Testis (tissue), 3 donors: Measurements from ENCODE around the gene HMSD. TPM values are rescaled to one million over a fixed set of nuclear protein-coding genes. Genes with fewer than 3 reads are reported as not detected.

Source experiments
- DNase-seq: peaks from one replicate; pipeline ENCODE4 v3.0.0-alpha.2; 2019
- H3K27ac ChIP-seq, 2 donors: fragments of 200-600 bp; sonication (generic); one replicate each; pipeline ENCODE4 v1.5.1; 2019
- H3K27me3 ChIP-seq: fragments of 200-600 bp; sonication (generic); one replicate; pipeline ENCODE4 v1.5.1; 2019
- H3K36me3 ChIP-seq: fragments of 200-600 bp; sonication (generic); one replicate; pipeline ENCODE4 v1.5.1; 2017; ENCODE audit warnings: low read depth; ENCODE audit errors: missing control alignments
- H3K4me1 ChIP-seq: fragments of 200-600 bp; sonication (generic); one replicate; pipeline ENCODE4 v1.5.1; 2019
- H3K4me3 ChIP-seq, 2 donors: fragments of 200-600 bp; sonication (generic); one replicate each; pipeline ENCODE4 v1.5.1; 2017 to 2019
- H3K9me3 ChIP-seq: fragments of 200-600 bp; sonication (generic); one replicate; pipeline ENCODE4 v1.5.1; 2017
- POLR2A ChIP-seq: fragments of 450-650 bp; IDR thresholded peaks from one replicate; pipeline ENCODE4 v1.6.1; 2017; ENCODE audit warnings: antibody characterized with exemption, mild to moderate bottlenecking, moderate library complexity
- WGBS, 2 donors: methylation state at CpG; one replicate each; pipeline ENCODE4 v1.1.5; 2018; 5-methylcytosine and 5-hydroxymethylcytosine counted together
- intact Hi-C: fragments of 100-400 bp; cut with DNase I; formaldehyde crosslinking; loops from one replicate; pipeline ENCODE4 v1.15.1; 2023; ENCODE audit warnings: low total_unique reads
- polyA plus RNA-seq: library from polyadenylated mRNA; stranded (reverse); fragments of 350-450 nt; fragmentation: Illumina TruSeq; extraction: RNeasy Lipid Tissue Mini Kit (QIAGEN cat#74804); gene quantifications from one replicate; pipeline ENCODE4 v1.2.3, GENCODE V29; 2014; ENCODE audit warnings: low read depth, low replicate concordance; ENCODE audit not compliant: insufficient read depth
- total RNA-seq, 2 donors: library from RNA; depleted of rRNA; stranded (reverse); fragments of >200 nt; gene quantifications; one replicate each; pipeline ENCODE4 v1.2.3, GENCODE V29; 2016
- TF ChIP-seq, protein P1 (sequence below), 3 experiments: fragments of 450-650 bp in 2 of 3; fragments of 200-600 bp in 1 of 3; sonication (generic) in 1 of 3; IDR thresholded peaks; one replicate each; pipeline ENCODE4 v1.5.1; 2016 to 2019; ENCODE audit warnings: antibody characterized with exemption in 3 of 3, mild to moderate bottlenecking in 2 of 3, moderate library complexity in 1 of 3

HMSD gene
- total and polyA plus RNA-seq, 3 donors from 2014 or later: 0.19 to 0.53 (median 0.39) TPM

DNA sequence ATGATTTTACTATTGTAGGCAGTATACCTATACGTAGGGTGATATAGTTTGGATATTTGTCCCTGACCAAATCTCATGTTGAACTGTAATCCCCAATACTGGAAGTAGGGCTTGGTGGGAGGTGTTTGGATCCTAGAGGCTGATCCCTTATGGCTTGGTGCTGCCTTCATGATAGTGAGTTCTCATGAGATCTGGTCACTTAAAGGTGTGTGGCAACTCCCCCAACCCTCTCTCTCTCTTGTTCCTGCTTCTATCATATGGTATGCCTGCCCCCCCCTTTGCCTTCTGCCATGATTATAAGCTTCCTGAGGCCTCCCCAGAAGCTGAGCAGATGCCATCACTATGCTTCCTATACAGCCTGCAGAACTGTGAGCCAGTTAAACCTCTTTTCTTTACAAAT lies 43.0 kb upstream of the HMSD start:
- 83 to 94% methylated on average over 1 of the region's 1 CpG for WGBS, 2 donors
- Histone ChIP-seq H3K27me3 (no peaks in the 10 kb centered on the region), H3K27ac (no peak overlapping the region), H3K9me3 (no peaks in the 10 kb centered on the region), H3K36me3 (no peaks in the 10 kb centered on the region), H3K4me1 (no peaks in the 10 kb centered on the region), H3K4me3 (no peak overlapping the region)
- intact Hi-C loops: no loop called here
- TF ChIP-seq POLR2A: no peak
- TF ChIP-seq, protein P1, sequence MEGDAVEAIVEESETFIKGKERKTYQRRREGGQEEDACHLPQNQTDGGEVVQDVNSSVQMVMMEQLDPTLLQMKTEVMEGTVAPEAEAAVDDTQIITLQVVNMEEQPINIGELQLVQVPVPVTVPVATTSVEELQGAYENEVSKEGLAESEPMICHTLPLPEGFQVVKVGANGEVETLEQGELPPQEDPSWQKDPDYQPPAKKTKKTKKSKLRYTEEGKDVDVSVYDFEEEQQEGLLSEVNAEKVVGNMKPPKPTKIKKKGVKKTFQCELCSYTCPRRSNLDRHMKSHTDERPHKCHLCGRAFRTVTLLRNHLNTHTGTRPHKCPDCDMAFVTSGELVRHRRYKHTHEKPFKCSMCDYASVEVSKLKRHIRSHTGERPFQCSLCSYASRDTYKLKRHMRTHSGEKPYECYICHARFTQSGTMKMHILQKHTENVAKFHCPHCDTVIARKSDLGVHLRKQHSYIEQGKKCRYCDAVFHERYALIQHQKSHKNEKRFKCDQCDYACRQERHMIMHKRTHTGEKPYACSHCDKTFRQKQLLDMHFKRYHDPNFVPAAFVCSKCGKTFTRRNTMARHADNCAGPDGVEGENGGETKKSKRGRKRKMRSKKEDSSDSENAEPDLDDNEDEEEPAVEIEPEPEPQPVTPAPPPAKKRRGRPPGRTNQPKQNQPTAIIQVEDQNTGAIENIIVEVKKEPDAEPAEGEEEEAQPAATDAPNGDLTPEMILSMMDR (IDR thresholded peaks at IDR 0.05): no peak
- DNase-seq: no peak

DNA sequence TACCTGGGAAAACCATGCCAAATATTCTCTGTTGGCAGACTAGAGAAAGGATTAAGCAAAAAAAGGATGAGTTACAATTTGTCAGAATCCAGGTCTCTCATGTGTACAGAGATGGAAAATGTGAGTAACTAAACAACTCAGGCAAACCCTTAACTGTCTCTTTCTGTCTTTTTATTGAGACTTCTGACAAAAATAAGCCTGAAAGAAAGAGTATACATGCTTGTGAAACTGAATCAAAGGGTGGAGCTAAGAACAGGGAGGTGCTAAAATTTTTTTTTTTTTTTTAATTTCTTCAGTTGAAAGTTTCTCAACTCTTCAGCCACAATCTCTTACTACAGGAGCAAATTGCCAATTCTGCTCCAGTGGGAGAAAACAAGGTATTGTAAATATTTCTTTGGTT lies 41.4 kb upstream of the HMSD start, which contains the start of gene SERPINB10:
SERPINB10 (plus strand) TSS at position 295 of the 400 bp plus-strand sequence. CDS start 7,553 bp downstream, outside the sequence.
- Histone ChIP-seq H3K4me1 (no peaks in the 10 kb centered on the region), H3K36me3 (no peaks in the 10 kb centered on the region), H3K27ac (no peak within 1 kb of the TSS), H3K4me3 (no peak within 1 kb of the TSS), H3K9me3 (no peaks in the 10 kb centered on the region), H3K27me3 (no peaks in the 10 kb centered on the region)
- no peak for DNase-seq
- no peak for TF ChIP-seq POLR2A
- TF ChIP-seq, protein P1 (IDR thresholded peaks at IDR 0.05): no peak
- intact Hi-C loops: no loop called here

DNA sequence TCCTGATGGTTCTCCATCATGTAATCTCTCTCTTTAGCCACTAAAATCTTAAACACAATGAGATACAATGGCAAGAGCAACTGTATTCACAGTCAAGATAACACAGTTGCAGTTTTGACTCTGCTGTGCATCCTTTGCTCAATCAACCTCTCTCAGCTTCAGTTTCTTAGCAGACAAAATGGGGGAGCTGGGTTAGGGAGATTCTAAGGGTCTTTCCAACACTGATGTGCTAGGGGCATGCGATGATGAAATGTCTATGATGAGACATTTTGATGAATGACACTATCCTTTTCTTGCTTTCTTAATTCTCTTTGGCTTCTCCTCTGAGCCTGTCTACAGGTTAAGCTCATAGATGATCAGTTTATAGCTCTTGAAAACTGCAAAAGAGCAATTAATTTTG lies 40.2 kb upstream of the HMSD start:
- intact Hi-C loops: no loop called here
- Histone ChIP-seq H3K4me1 (no peaks in the 10 kb centered on the region), H3K36me3 (no peaks in the 10 kb centered on the region), H3K27ac (no peak overlapping the region), H3K27me3 (no peaks in the 10 kb centered on the region), H3K9me3 (no peaks in the 10 kb centered on the region), H3K4me3 (no peak overlapping the region)
- 90 to 91% methylated on average over 1 of the region's 1 CpG for WGBS, 2 donors
- DNase-seq: no peak
- TF ChIP-seq, protein P1 (IDR thresholded peaks at IDR 0.05): no peak
- TF ChIP-seq POLR2A: no peak

DNA sequence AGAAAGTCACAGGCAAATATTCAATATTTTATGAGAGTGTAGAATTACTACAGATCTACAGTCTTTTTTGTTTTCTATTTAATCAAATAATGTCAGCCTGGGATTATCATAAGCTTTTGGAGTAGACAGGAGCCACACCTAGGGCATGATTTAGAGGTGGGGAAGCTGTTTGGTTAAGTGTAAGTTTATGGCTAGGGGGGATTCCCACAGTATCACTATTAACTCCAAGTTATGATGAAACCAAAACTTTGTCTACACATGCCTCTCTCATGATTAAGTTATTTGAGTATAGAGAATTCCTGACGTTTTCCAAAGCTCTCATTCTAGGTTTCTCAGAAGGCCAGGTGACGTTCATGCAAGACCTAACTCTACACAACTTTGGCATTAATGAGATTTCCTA lies 39.2 kb upstream of the HMSD start:
- H3K4me3 ChIP-seq: no peak overlapping the region
- 81 to 83% methylated on average over 2 of the region's 2 CpGs for WGBS, 2 donors
- no peak for DNase-seq
- H3K36me3 ChIP-seq: no peaks in the 10 kb centered on the region
- H3K27me3 ChIP-seq: no peaks in the 10 kb centered on the region
- no peaks in the 10 kb centered on the region for H3K4me1 ChIP-seq
- intact Hi-C loops: no loop called here
- no peaks in the 10 kb centered on the region for H3K9me3 ChIP-seq
- H3K27ac ChIP-seq: no peak overlapping the region
- no peak for TF ChIP-seq POLR2A
- TF ChIP-seq, protein P1 (IDR thresholded peaks at IDR 0.05): no peak

DNA sequence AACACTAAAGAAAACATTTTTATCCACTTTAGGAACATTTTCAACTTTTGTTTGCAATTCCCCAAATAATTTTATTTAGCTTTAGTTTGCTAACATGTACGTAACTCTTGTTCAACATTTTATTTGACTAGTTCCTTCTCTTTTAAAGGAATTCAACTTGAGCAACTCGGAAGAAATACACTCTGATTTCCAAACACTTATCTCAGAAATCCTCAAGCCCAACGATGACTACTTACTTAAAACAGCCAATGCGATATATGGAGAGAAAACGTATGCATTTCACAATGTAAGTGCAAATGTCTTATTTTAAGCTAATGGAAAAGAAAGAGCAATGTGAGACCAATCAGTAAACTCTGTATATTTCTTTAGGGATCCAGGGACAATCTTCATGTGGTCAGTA lies 31.3 kb upstream of the HMSD start:
- DNase-seq: no peak
- H3K9me3 ChIP-seq: no peaks in the 10 kb centered on the region
- no peaks in the 10 kb centered on the region for H3K36me3 ChIP-seq
- H3K27ac ChIP-seq: no peak overlapping the region
- no peaks in the 10 kb centered on the region for H3K4me1 ChIP-seq
- no peak for TF ChIP-seq POLR2A
- TF ChIP-seq, protein P1 (IDR thresholded peaks at IDR 0.05): no peak
- intact Hi-C loops: no loop called here
- no peak overlapping the region for H3K4me3 ChIP-seq
- 87 to 94% methylated on average over 5 of the region's 5 CpGs for WGBS, 2 donors
- H3K27me3 ChIP-seq: no peaks in the 10 kb centered on the region
